AG04449 (cell line): ENCODE data around the gene EMP2.

Source experiments
- CTCF ChIA-PET: fragments of 350-600 bp; formaldehyde crosslinking; extraction: SDS; loops from one replicate; lab custom pipeline; 2021; ENCODE audit warnings: antibody characterized with exemption; lab: Yijun Ruan, JAX
- POLR2A ChIA-PET: fragments of 400-600, 350-600 bp; formaldehyde crosslinking; extraction: SDS; loops from one replicate; lab custom pipeline; 2020; ENCODE audit warnings: antibody characterized with exemption, inconsistent platforms; lab: Yijun Ruan, JAX
- DNase-seq: peaks from one replicate; pipeline ENCODE4 v3.0.0-alpha.2; 2010; ENCODE audit warnings: low read depth, low spot score
- H3K4me3 ChIP-seq: 2 replicates; pipeline ENCODE4 v1.5.1; 2011; ENCODE audit warnings: low read depth, mild to moderate bottlenecking, control low read depth, low read length
- TF ChIP-seq, protein P1 (sequence below): IDR thresholded peaks from one replicate; pipeline ENCODE4 v1.5.1; 2011; ENCODE audit warnings: mild to moderate bottlenecking, moderate library complexity, low read length, control low read depth, inconsistent platforms; ENCODE audit not compliant: insufficient read depth; ENCODE audit errors: missing control alignments

Gene EMP2

DNA sequence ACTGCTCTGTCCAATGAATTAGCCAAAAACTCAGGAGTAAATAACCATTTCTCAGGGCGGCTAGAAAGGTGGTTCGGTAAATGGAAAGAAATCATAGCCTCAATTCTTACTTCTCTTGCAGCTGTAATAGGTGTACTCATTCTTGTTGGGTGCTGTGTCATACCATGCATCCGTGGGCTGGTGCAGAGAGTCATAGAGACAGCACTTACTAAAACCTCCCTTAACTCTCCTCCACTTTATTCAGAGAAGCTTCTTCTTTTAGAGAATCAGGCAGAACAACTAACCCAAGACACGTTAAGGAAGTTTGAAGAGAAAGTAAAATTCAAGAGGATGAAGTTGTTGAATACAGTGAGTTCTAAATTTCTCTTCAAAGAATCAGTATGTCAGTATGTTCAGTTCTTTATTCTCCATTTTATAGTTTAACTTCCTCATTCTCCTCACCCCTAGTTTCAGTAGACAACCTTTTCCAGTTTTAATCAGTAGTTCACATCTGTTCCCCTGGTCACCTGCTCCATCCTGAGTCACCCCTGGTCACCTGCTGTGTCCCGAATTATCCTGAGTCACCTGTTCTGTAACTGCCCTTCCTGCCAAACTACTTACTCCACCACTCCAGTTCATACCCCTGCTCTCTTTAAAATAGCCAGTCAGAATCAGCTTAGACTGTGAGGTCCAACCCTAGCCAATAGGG, 85.9 kb downstream of the EMP2 start:
- TF ChIP-seq, protein P1, sequence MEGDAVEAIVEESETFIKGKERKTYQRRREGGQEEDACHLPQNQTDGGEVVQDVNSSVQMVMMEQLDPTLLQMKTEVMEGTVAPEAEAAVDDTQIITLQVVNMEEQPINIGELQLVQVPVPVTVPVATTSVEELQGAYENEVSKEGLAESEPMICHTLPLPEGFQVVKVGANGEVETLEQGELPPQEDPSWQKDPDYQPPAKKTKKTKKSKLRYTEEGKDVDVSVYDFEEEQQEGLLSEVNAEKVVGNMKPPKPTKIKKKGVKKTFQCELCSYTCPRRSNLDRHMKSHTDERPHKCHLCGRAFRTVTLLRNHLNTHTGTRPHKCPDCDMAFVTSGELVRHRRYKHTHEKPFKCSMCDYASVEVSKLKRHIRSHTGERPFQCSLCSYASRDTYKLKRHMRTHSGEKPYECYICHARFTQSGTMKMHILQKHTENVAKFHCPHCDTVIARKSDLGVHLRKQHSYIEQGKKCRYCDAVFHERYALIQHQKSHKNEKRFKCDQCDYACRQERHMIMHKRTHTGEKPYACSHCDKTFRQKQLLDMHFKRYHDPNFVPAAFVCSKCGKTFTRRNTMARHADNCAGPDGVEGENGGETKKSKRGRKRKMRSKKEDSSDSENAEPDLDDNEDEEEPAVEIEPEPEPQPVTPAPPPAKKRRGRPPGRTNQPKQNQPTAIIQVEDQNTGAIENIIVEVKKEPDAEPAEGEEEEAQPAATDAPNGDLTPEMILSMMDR = no peak
- POLR2A ChIA-PET = no interaction called here

DNA sequence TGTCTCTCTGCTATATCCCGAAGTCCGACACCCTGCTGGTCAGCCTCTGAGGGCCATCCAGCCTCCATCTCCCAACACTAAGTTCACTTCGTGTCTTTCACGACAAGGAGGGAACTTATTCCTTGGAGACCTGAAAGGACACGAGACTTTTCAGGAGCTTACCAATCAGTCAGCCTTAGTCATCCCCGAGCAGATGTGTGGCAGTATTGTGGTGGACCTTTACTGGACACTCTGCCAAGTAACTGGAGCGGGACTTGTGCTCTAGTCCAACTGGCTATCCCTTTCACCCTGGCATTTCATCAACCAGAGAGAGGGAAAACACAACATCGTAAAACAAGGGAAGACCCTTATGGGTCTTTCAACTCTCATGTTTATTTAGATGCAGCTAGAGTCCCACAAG, 87.1 kb downstream of the EMP2 start:
- CTCF ChIA-PET = interaction anchor here (1.9 kb wide), 1 partner anchor 13 kb away, joined by 4 read pairs; no protein-coding TSS in a partner anchor
- H3K4me3 ChIP-seq = no peak overlapping the region
- TF ChIP-seq, protein P1 = no peak
- POLR2A ChIA-PET = no interaction called here
- DNase-seq = no peak

More for the DNA sequence above, 85.9 kb downstream of the EMP2 start:
- no peak overlapping the region for H3K4me3 ChIP-seq
- CTCF ChIA-PET = no interaction called here
- no peak for DNase-seq

DNA sequence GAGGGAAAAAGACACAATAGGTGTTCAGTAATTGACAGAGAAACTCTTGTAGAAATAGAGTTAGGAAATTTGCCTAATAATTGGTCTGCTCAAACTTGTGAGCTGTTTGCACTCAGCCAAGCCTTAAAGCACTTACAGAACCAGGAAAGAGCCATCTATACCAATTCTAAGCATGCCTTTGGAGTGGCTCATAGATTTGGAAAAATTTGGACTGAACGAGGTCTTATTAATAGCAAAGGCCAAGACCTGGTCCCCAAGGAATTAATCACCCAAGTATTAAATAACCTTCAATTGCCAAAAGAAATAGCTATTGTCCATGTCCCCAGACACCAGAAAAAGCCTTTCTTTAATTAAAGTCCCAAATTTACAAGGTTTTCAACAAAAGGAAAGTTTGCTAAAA, 90.3 kb downstream of the EMP2 start:
- TF ChIP-seq, protein P1 = no peak
- no peak for DNase-seq
- no peak overlapping the region for H3K4me3 ChIP-seq
- CTCF ChIA-PET = interaction anchor here (1.2 kb wide), 1 partner anchor 19 kb away, joined by 3 read pairs; no protein-coding TSS in a partner anchor
- POLR2A ChIA-PET = no interaction called here

DNA sequence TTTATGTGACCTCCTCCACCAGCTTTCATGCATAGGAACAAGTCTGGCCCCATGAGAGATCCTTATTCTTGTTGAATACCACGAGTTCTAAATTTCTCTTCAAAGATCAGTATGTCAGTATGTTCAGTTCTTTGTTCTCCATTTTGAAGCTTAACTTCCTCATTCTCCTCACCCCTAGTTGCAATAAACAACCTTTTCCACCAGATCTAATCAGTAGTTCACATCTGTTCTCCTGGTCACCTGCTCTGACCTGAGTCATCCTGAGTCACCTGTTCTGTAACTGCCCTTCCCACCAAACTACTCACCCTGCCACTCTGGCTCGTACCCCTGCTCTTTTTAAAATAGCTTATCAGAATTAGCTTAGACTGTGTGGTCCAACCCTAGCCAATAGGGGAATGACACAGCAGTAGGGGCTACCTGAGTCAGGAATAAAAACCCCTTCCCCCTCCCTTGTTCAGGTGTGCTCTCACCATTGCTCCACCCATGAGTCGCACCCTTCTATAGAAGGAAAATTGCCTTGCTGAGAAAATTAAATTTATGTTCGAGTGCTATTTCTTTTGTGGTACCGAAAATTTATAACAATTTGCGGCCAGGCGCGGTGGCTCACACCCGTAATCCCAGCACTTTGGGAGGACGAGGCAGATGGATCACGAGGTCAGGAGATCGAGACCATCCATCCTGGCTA, 94.6 kb downstream of the EMP2 start:
- no peak overlapping the region for H3K4me3 ChIP-seq
- POLR2A ChIA-PET = no interaction called here
- TF ChIP-seq, protein P1 = no peak
- CTCF ChIA-PET = no interaction called here
- DNase-seq = no peak

DNA sequence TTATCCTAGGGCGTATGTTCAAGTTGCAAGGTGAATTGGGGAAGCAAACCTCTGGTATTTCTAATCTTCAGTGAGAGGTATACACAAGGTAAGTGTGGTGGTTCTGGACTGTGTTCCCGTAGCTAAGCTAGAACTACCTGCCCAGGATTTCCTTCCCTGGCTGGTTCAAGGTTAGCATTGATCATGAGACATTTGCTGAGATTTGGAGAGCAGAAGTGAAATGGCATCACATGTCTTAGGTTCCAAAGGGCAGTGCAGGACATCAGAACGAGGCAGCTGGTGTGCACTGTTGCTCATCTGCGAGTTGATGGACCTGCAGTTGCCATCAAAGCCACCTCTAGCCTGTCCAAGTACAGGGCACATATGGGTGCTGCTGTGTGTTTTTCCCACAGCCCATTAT, 95.2 kb downstream of the EMP2 start:
- ChIA-PET CTCF (no interaction called here), POLR2A (no interaction called here)
- DNase-seq = no peak
- TF ChIP-seq, protein P1 = no peak
- no peak overlapping the region for H3K4me3 ChIP-seq

DNA sequence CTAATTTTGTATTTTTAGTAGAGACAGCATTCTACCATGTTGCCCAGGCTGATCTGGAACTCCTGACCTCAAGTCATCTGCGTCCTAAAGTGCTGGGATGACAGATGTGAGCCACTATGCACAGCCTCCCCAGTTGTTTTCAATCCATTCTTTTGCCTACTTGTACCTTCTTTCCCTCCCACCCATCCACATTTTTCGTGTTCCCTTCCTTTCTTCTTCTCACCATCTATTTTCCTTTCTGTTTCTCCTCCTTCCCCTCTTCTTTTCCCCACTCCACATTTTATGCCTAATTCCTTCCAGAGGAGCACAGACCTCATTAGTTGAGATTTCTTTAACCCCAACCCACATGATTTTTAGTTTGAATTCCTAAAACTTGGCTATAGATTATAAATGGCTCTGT, 100.2 kb downstream of the EMP2 start:
- TF ChIP-seq, protein P1 = no peak
- POLR2A ChIA-PET = no interaction called here
- CTCF ChIA-PET = interaction anchor here (0.9 to 1.6 kb wide), 2 partner anchors 13 to 256 kb away, joined by 3 to 4 read pairs; no protein-coding TSS in a partner anchor
- no peak overlapping the region for H3K4me3 ChIP-seq
- DNase-seq = no peak
